Middle frontal gyrus (tissue), 1 donor: ENCODE measurements around the gene FXYD2.
"Not testable (repeated sequence)": the region's sequence is repeated elsewhere in the genome, so short reads cannot be mapped to it uniquely, and the experiment has no call there.

Experiments
- DNase-seq: peaks from one replicate; pipeline ENCODE4 v3.0.0-alpha.2; 2015; ENCODE audit warnings: low spot score; ENCODE audit errors: extremely low spot score

The FXYD2 gene

GRCh38 chr11:117824571-117825537, at the start of gene FXYD2:
FXYD2 (minus strand) TSS chr11:117824744; CDS start chr11:117824678, 66 bp downstream.
- no peak for DNase-seq

DNA sequence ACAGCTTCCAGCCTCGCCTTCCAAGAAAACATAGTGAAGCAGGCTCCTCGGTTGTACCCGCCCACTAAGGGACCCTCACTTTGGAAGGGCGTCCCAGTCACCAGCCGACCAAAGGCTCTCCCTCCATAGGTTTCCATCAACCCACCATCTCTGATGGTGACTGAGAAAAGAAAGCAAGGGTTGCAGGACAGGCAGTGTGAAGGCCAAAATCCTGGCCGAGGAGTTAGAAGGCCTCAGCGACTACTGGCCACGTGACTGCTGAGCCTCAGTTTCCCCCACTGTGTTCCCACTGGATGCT, 49.2 kb upstream of the FXYD2 start:
- DNase-seq: no peak

DNA sequence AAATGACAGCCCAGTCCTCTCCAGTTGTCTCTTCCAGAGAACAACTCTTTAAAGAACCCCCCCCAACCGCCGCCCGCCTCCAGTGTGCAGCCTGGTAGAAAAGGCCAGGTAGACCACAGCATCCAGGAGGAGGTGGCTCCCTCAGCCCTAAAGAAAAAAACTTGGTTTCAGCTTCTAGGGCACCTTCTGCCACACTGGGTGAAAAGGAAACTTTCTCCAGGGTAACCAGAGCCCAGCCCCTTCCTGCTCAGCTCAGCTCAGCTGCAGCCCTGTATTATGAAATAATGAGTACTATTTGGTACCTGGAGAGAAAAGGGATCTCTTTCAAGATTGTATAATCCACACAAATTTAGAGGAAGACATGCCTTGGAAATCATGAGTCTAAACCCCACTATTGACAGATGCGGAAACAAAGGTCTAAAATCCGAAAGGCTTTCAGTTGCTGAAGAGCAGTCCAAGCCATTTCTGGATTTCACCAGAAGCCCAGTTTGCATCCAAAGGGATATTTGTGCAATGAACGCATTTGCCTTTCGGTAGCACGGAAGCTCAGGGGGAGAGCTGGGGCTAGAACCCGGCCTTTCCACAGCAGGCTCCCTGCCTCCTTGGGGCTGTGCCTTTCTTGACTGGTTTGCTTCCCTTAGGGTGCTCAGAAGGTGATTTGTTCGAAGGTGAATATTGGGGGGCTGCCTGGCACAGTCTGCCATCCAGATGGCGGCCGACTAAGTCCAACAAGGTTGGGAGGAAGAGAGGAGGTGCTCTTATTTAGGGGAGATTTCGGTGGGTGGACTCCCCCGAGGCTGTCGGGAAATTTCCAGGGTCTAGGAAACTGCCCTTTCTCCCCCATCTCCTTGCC, 48.7 kb upstream of the FXYD2 start:
- DNase-seq: no peak

GRCh38 chr11:117872420-117872961, 47.9 kb upstream of the FXYD2 start:
- DNase-seq: no peak

- no peak for DNase-seq
Observed at GRCh38 chr11:117871784-117872183, 47.2 kb upstream of the FXYD2 start.

GRCh38 chr11:117871160-117871559, 46.6 kb upstream of the FXYD2 start:
- no peak for DNase-seq

DNA sequence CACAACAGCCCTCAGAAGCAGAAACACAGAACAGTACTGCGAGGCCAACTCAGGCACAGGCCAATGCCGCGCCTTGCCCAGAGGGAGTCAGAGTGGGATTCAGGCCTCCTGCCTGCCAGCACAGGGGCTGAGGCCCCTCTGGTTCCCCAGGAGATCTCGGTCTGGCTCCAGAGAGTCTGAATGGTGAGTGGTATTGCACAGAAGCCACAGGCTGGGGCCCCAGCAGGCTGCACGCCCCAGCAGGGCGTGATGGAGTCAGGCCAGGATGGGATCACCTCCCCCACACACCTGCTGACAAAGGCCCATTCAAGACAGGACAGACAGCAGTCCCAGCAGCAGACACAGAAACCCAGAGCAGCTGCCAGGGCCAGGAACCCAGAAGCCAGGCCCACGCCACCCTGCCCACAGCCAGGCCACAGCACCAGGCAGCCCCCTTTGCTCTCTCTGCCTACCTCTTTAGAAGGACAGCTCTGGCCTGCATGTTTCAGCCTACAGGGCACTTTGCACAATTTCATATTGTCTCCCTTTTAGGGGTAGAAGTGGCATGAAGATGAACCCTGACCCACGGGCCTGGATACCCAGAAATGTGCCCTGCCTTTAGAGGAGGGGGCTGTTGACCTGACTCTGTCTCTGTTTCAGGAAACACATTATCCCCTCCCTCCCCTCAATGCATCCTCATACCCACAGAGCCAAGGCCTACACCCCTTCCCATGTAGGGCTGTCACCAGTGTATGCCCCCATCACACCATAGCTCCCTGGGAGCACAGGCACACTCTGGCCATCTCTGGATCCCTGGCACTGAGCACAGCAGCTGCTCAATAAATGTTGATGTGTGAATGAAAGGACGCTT, 45.8 kb upstream of the FXYD2 start:
- no peak for DNase-seq

DNA sequence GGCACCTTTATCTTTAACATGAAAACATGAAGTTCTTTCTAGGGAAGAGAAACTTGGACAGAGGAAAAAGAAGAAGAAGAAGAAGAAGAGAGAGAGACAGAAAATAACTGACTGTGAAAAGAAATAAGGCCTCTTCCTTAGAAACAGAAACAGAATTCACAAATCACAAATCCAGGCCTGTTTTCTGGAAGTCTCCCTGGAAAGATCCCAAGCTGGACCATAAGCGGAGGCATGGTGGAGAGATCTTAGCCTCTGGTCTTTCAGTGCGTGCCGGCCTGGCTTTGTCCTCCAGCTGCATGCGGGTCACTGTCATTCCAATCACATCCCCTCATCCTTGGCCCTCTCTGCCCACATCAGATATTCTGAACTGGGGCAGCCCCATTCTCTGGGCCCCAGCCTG, 45.1 kb upstream of the FXYD2 start:
- DNase-seq: no peak

DNA sequence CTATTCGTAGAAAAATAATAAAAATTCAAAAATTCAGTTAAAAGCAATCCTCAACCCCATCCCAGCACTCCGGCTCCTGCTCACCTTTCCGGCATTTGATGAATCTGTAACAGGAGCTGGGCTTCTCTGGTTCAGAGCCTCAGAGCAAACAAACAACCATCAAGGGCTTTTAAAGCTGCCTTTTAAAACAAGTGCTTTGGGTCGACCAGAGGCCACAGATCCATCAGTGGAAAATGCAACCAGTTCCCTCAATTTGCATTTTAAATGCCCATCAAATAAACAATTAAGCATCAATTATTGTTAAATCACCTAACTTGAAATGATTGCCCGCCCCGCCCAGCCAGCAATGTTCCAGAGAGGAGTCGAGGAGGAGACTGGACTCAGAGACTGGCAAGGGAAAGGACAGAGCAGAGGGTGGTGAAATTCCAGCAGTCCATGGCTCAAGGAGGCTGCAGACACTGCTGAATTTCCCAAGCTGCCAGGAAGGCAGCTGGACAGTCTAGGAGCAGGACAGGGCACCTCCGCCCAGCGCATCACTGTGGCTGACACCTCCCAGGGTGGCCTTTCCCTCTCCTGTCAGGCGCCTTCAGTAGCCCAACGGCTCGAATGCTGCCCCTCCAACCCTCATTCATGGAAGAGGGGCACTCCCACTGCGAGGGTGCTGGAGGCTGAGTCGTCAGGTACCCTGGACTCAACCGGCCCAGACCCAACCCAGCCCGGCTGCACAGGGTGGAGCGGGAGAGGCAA, 44.4 kb upstream of the FXYD2 start:
- DNase-seq: no peak

DNA sequence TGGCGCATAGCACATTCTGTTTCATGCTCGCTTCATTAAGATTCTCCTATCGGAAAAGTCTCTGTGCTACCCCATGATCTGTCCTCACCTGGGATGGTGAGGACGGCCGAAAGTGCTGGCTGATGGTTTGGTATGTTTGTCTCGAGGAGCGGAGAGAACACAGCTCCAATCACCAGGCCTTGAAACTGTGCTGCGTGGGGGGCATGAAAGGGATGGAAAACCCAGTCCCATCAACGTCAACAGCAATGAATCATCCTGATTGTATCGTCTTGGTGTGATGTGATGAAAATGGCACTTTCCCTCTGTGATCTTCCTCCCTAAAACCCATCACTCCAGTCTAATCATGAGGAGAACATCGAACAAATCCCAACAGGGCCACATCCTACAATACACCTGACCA, 43.5 kb upstream of the FXYD2 start:
- no peak for DNase-seq

- no peak for DNase-seq
Observed at GRCh38 chr11:117866526-117866925, 42.0 kb upstream of the FXYD2 start.

- DNase-seq: not testable (repeated sequence)
Observed at GRCh38 chr11:117865546-117865945, 41.0 kb upstream of the FXYD2 start.

- DNase-seq: no peak
Observed at GRCh38 chr11:117863383-117863782, 38.8 kb upstream of the FXYD2 start.

DNA sequence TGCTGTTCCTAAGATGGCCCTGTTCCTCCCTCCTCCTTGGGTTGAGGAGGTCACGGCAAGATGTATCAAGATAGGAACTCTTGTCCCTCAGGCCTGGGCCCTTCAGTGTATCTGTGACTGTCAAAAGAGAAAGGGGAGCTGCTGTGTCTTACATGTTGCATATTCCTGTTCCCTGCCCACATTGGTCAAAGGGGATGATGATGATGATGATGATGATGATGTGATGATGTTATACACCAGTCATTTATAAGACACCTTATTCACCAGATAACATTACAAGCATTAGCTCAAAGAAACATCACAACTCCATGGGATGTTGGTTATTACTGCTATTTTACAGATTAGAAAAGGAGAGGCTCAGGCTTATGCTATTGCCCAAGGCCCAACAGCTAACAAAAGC, 38.2 kb upstream of the FXYD2 start:
- DNase-seq: no peak

- no peak for DNase-seq
Observed at GRCh38 chr11:117862019-117862725, 37.6 kb upstream of the FXYD2 start.

GRCh38 chr11:117861151-117862018, 36.8 kb upstream of the FXYD2 start:
- DNase-seq: no peak

DNA sequence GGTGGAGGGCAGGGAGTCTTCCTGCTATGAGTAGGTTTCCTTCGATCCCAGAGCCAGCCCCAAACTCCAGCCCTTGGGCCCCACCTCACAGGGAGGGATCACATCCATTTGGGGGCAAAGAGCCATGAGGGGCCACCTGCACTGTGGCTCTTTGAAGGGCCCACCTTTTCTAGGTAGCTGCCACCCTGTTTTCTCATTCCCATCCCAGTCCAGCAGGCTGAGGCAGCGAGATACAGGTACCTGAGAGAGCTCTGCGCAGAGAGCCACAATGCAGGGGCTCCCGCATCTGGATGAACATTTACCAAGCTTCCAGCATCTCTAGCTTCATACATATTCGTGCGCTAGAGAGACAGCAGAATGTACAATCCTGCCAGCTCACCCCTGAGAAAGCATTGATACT, 35.6 kb upstream of the FXYD2 start:
- no peak for DNase-seq

- DNase-seq: no peak
Observed at GRCh38 chr11:117859488-117860112, 35.1 kb upstream of the FXYD2 start.
